ENCODE data around the gene BICDL1.

Gene BICDL1

DNA sequence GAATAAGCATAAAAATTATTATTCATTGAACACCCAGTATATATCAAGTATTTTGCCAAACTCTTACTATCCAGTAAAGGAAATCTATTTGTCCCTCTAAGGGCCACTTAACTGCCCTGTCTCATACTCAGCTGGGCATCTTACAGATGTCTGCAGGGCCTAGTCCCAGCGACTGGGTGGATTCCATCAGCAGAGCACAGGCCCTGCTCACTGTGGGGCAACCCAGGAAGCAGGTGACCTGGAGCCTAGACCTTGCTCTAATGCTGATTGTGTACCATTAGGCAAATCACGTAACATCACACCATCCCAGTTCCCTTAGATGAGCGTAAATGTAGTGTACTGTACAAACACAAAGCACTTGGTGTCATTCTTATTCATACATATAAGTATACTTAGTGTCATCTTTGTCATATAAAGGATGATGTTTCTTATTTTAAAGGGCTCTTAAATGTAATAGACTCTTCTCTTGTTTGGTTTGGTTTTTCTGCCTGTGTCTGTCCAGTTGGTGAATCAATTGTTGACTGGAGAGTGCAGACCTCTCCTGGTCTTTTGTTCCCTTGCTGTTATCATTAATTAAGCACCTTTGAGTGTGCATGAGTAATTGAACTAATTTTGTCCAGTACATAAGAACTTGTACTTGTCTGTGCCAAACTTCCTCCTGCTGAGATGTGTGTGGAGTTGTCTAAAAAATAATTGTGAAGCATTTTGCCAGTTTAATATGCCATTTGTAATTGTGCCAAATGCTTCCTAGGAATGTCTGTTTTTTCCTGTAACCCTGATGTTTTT, 78.2 kb downstream of the BICDL1 start:
- TF ChIP-seq, protein P1, sequence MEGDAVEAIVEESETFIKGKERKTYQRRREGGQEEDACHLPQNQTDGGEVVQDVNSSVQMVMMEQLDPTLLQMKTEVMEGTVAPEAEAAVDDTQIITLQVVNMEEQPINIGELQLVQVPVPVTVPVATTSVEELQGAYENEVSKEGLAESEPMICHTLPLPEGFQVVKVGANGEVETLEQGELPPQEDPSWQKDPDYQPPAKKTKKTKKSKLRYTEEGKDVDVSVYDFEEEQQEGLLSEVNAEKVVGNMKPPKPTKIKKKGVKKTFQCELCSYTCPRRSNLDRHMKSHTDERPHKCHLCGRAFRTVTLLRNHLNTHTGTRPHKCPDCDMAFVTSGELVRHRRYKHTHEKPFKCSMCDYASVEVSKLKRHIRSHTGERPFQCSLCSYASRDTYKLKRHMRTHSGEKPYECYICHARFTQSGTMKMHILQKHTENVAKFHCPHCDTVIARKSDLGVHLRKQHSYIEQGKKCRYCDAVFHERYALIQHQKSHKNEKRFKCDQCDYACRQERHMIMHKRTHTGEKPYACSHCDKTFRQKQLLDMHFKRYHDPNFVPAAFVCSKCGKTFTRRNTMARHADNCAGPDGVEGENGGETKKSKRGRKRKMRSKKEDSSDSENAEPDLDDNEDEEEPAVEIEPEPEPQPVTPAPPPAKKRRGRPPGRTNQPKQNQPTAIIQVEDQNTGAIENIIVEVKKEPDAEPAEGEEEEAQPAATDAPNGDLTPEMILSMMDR (IDR thresholded peaks at IDR 0.05; ENCODE audit: unreplicated experiment in 3 of 3) = no peak
- Mint-ChIP-seq H3K4me1 (peaks cover 14% of the 10 kb centered on the region), H3K27me3 (ENCODE audit: low read depth) (peaks cover 13% of the 10 kb centered on the region), H3K36me3 (ENCODE audit: low read depth) (no peaks in the 10 kb centered on the region), H3K9me3 (no peaks in the 10 kb centered on the region), H3K4me3 (no peak overlapping the region), H3K27ac (no peak overlapping the region)

DNA sequence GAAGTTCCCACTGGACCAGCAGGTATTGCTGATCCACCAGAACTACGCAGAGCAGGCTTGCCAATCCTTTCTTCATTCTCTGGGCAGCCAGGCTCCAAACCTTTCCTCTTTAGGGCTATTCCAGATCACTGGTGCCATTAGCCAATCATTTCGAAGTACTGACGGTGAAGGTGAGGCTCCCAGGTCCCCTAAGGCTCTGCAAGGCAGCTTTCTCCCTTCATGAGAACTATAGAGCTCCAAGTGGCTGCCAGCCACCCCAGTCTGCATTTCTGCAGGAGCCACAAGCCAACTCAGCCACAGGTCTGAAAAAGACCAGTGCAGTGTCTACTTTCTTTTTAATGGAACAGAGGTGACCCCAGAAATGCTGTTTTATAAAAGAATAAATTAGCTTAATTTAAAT, 78.9 kb downstream of the BICDL1 start:
- Mint-ChIP-seq H3K27ac (no peak overlapping the region), H3K27me3 (ENCODE audit: low read depth) (peaks cover 11% of the 10 kb centered on the region), H3K9me3 (no peaks in the 10 kb centered on the region), H3K4me1 (peaks cover 14% of the 10 kb centered on the region), H3K4me3 (no peak overlapping the region), H3K36me3 (ENCODE audit: low read depth) (no peaks in the 10 kb centered on the region)
- TF ChIP-seq, protein P1 (IDR thresholded peaks at IDR 0.05; ENCODE audit: unreplicated experiment in 3 of 3) = no peak

DNA sequence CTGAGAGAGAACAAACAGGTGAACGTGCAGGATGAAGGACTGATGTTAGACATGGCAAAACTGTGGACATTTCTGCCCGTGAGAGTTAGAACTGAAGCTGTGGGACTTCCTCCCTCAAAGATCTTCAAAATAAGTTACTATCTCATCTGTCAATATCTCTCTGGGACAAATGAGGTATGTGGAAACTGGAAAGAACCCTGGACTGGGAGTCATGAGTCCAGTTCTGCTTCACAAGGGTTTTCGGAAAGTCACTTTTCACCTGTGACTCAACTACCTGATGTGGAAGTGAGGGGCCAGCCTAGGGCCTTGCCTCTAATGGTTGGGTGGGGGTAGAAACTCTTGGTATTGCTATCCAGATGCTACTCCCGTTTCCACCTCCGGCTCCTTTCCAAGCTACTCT, 80.2 kb downstream of the BICDL1 start:
- TF ChIP-seq, protein P1 (IDR thresholded peaks at IDR 0.05; ENCODE audit: unreplicated experiment in 3 of 3) = no peak
- Mint-ChIP-seq H3K27ac (no peak overlapping the region), H3K4me3 (no peak overlapping the region), H3K36me3 (ENCODE audit: low read depth) (no peaks in the 10 kb centered on the region), H3K9me3 (no peaks in the 10 kb centered on the region), H3K27me3 (ENCODE audit: low read depth) (peaks cover 4% of the 10 kb centered on the region), H3K4me1 (peaks cover 8% of the 10 kb centered on the region)

DNA sequence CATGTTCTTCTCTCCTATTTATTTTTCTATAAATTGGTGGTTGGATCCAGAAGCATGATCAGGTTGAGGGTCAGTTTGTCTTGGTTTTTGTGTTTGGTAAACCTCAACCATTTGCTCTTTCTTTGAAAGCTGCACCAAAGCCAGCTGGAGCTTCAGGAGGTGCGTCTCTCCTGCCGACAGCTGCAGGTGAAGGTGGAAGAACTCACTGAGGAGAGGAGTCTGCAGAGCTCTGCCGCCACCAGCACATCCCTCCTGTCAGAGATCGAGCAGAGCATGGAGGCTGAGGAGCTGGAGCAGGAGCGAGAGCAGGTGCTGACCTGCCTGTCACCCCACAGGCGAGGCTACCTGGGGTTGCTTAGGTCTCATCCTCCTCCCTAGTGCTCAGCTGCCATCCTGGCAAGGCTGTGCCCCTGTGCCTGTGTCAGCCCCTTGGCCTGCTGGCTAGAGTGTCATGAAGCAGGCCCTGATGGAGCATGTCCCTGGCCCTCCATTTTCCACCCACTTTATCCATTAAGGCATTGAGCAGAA, 82.5 kb downstream of the BICDL1 start:
- Mint-ChIP-seq H3K9me3 (no peaks in the 10 kb centered on the region), H3K27me3 (ENCODE audit: low read depth) (peaks cover 4% of the 10 kb centered on the region), H3K4me1 (no peaks in the 10 kb centered on the region), H3K36me3 (ENCODE audit: low read depth) (no peaks in the 10 kb centered on the region), H3K27ac (no peak overlapping the region), H3K4me3 (no peak overlapping the region)
- TF ChIP-seq, protein P1 (IDR thresholded peaks at IDR 0.05; ENCODE audit: unreplicated experiment in 3 of 3) = no peak

DNA sequence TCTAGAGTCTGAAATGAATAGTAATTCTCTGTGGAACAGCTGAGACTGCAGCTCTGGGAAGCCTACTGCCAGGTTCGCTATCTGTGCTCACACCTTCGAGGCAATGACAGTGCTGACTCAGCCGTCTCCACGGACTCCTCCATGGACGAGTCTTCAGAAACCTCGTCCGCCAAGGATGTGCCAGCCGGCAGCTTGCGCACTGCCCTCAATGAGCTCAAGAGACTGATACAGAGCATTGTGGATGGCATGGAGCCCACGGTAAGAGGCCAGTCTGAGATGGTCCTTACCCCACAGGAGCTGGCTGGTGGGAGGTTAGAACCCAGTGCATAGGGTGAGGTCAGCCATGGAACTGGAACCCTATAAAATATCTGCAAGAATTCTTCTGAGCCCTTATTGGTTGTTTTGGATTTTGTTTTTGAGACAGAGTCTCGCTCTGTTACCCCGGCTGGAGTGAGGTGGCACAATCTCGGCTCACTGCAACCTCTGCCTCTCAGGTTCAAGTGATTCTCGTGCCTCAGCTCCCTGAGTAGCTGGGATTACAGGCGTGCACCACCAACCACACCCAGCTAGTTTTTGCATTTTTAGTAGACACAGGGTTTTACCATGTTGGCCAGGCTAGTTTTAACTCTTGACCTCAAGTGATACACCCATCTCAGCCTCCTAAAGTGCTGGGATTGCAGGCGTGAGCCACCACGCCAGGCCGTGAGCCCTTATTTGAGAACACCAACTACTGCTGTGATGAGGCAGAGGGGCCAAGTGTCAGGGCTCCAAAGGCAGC, 83.6 kb downstream of the BICDL1 start:
- Mint-ChIP-seq H3K36me3 (ENCODE audit: low read depth) (no peaks in the 10 kb centered on the region), H3K27ac (no peak overlapping the region), H3K9me3 (no peaks in the 10 kb centered on the region), H3K27me3 (ENCODE audit: low read depth) (peaks cover 4% of the 10 kb centered on the region), H3K4me3 (no peak overlapping the region), H3K4me1 (no peaks in the 10 kb centered on the region)
- TF ChIP-seq, protein P1 (IDR thresholded peaks at IDR 0.05; ENCODE audit: unreplicated experiment in 3 of 3) = no peak

Measured in nephron (organoid).